Activated gamma-delta T cell treated with anti-CD3 and anti-CD28 coated beads, Interleukin-2, amount 50 U/mL, for 16 hours (primary cell): ENCODE results near the gene WDR90.

ENCODE experiments used
- DNase-seq: peaks from one replicate; pipeline ENCODE4 v3.0.0-alpha.2; 2020; ENCODE audit warnings: low read depth

Gene WDR90

GRCh38 chr16:638836-639235 is 10.3 kb upstream of the WDR90 start:
- no peak for DNase-seq

DNA sequence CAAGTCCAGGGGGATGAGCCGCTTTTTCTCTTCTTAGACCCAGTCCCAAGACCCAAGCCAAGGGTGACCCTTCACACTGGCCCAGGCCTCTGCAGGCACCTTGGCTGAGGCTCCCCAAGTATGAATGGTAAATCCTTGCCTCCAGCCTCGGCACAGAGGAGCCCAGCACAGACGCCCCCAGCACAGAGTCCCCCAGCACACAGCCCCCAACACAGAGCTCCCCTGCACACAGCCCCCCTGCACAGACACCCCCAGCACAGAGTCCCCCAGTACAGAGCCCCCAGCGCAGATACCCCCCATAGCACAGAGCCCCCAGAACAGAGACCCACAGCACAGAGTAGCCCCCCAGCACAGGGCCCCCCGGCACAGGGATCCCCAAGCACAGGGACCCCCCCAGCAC is 8.6 kb upstream of the WDR90 start:
- DNase-seq: no peak

- DNase-seq: peak; percentile 37
Measured at GRCh38 chr16:641326-642188, 7.6 kb upstream of the WDR90 start, which contains the start of gene MCRIP2. Gene MCRIP2 (plus strand): TSS chr16:641828. CDS start chr16:641992, 164 bp downstream.

- no peak for DNase-seq
Measured at GRCh38 chr16:642189-643049, 6.7 kb upstream of the WDR90 start.

DNA sequence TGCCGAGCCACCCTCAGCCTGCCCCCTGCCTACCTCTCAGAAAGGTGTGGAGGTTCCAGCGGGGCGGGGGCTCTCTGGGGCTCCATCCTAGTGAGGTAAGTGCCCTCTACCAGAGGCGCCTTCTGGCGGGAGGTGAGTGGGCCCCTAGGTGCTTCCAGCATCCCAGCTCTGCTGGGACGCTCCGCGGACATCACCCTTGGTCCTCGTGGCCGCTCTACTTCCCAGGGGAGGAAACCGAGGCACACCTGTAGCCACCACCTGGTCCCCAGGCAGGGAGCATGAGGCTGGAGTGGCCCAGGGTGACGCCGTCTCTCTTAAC is 6.2 kb upstream of the WDR90 start:
- DNase-seq: no peak

DNA sequence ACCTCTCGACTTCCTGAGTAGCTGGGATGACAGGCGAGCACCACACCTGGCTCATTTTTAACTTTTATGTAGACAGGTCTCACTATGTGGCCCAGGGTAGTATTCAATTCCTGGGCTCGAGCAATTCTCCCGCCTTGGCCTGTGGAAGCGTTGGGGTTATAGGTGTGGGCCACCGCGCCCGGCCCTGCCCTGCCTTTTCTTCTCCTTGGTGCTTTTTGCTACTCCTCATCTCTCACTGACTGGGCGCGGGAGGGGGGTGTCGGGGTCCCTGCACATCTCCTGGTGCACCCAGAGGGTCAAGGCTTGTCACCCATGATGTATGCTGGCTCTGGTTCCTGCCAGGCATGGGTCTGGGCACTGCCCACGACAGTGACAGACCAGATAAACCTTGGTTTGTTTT is 4.6 kb upstream of the WDR90 start:
- DNase-seq: no peak

DNA sequence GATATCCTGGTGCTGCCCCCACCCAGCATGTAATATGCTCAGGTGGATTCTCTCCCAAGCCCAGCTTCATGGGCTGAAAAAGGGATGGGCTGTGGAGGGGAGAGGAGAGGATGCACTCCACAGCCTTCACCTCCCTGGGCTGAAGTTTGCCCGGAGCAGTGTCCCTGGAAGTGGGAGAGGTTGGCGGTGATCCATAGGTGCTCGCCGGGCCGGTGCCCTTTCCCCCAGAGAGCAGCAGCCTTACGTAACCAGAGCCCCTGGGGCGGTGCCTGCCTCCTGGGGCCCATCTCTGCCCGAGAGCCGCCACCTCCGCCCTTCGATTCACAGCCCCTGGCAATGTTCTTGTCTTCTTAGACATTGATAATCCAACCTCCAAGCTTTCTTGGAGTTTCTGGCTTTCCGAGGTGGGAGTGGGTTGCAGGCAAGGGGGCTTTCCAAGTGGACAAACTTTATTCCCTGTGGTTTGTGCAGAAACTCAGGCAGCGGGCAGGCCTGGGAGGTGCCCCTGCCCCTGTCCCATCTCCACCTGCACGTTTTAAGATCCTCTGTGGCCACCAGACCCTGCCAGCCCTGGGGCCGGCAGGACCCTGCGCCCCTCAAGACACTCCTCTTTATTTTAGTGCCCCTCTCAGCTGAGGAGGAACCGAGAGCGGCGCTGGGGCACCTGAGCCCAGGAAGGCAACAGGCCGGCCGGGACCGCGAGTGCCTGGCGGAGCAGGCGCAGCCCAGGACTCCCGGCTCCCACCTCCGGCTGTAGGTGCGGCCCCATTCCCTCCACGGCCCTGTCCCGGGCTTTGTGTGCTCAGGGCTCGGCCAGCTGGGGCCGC is 3.1 kb upstream of the WDR90 start:
- DNase-seq: no peak

DNA sequence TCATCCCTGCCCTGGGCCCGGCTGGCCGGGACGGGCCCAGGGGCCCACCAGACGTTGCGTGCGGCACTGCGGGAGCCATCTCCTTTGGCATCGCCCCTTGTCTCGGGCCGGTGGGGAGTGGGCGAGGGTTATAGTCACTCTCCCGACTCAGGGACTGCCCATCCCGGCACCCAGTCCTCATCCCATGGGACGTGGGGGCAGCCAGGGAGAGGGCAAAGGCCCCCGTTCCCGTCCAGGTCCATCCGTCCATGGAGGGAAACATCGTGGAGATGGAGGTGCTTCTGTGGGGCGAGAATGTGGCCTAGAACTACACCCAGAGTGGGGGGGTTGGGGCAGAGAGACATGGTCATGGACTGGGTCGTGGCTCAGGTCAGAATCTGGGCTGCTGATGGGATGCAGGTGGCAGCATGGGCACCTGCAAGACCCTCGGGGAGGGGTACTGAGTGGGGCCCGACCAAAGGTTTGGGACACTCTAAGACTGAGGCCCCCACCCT is 2.4 kb upstream of the WDR90 start:
- no peak for DNase-seq

DNA sequence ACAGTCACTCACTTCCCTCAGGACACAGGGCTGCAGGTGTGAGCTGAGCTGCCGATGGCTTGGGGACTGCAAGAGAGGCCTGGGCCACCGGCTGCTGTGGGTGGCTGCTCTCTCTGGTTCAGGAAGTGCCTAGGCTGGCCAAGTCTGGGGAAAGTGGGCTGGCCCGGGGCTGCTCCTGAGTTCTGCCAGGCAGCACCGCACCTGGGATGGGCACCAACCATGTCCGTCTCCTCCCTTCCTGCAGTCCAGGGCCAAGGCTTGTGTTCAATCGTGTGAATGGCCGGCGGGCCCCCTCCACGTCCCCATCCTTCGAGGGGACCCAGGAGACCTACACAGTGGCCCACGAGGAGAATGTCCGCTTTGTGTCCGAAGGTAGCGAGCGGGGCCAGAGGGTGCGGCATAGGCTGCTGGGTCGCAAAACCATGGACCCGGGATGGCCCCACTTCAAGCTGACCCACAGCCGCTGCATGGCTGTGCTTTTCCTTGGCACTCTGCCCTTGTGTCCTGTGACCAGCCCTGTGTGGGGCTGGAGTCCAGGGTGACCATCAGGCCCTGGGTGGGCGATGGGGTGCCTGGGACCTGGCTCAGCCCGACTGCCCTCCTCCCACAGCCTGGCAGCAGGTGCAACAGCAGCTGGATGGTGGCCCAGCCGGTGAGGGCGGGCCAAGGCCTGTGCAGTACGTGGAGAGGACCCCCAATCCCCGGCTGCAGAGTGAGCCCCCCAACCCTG is 1.8 kb upstream of the WDR90 start:
- DNase-seq: no peak

DNA sequence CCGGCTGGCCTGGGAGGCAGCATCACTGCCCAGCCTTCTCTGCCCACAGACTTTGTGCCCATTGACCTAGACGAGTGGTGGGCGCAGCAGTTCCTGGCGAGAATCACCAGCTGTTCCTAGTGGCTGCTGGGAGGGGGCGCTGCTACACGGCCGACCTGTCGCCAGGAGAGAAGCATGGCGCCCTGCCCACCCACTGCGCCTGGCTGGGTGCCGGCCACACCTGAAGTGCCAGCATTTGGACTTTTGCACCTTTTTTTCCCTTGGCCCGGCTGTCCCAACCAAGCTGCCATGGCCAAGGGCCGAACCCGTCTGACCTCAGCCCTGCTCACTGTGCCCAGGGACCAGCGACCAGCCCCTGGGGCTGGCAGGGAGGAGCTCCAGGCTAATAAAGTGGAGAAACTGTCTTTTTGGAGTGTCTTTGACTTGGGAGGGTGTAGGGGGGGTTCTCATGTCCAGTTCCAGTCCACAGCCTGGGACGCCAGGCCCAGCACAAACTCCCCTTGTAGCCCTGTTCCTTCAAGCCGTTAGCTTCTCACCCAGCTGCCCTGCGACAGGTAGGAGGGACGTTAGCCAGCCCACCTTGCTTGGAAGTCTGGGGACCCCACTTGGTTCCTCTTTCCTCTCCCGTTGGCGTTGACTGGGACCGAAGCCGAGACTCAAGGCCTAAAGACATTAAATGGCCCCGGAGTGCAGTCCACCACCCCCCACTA is 939 bp upstream of the WDR90 start:
- DNase-seq: no peak

GRCh38 chr16:649631-650030 is 466 bp downstream of the WDR90 start:
- DNase-seq: no peak

DNA sequence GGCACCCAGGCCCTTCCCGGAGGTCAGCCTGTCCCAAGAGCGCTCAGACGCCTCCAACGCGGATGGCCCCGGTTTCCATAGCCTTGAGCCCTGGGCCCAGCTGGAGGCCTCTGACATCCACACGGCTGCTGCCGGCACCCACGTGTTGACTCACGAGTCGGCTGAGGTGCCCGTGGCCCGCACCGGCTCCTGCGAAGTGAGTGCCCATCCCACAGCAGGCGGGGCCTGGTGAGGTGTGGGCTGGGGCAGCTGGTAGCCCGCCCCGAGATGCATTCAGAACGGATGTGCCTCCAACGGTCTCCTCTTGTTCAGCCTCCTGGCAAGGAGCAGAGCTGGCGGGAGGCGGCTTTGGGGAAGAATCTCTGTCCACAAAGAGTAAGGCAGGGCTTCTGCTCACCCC is 2.7 kb downstream of the WDR90 start:
- no peak for DNase-seq

GRCh38 chr16:652454-653305 is 3.5 kb downstream of the WDR90 start:
- DNase-seq: no peak

DNA sequence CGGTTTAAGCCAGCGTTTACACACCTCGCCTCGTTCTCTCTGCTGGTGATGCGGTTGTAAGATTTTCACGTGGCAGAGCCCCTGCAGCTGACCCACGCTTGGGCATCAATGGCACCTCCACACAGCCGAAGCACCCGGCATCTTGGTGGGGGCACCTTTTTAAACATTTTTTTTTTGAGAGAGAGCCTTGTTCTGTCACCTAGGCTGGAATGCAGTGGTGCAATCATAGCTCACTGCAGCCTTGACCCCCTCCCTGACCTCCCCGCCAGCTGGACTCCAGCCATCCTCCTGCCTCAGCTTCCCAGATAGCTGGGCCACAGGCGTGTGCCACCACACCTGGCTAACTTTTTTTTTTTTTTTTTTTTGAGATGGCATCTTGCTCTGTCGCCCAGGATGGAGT is 4.9 kb downstream of the WDR90 start:
- DNase-seq: no peak

GRCh38 chr16:657487-657886 is 8.3 kb downstream of the WDR90 start:
- DNase-seq: no peak

GRCh38 chr16:658679-659571 is 9.8 kb downstream of the WDR90 start:
- no peak for DNase-seq

DNA sequence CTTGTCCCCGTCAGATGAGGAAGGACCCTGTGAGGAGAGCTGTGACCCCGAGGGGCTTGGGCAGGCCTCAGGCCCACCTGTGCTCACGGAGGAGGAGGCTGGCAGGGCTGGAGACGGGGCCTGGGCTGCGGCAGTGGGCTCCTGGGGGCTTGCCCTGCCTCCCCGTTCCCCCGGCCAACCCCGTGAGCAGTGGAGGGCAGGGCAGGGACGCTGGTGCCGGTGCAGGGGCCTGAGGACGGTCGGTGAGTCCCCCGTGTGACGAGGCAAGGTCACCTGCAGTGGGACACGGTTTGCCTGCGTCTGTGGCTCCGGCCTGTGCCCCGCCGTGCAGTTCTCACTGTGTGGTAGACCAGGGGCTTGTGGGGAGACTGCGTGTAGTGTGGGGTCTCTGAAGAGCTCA is 10.5 kb downstream of the WDR90 start:
- no peak for DNase-seq

DNA sequence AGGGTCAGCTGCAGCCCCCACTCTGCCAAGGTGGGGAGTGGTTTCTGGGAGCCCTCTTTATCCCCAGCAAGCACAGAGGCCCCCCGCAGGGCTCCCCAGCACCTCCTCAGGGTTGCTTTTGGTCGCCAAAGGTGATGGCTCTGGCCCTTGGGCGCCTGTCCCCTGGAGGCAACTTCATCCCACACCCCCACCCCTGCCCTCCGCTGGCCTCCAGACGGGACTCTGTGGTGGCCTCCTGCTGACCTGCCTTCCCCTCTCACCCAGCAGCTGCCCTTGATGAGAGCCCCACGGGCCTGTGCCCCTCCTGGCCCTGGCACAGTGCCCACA is 10.9 kb downstream of the WDR90 start:
- DNase-seq: no peak
